ENCODE results near the gene ATCAY. TPM values are rescaled to one million over a fixed set of nuclear protein-coding genes. Genes with fewer than 3 reads are reported as not detected.

Gene ATCAY
- total RNA-seq, 3 donors from 2014 or later (not counting 1 experiment from before 2014, with no cell fraction given): not detected

DNA sequence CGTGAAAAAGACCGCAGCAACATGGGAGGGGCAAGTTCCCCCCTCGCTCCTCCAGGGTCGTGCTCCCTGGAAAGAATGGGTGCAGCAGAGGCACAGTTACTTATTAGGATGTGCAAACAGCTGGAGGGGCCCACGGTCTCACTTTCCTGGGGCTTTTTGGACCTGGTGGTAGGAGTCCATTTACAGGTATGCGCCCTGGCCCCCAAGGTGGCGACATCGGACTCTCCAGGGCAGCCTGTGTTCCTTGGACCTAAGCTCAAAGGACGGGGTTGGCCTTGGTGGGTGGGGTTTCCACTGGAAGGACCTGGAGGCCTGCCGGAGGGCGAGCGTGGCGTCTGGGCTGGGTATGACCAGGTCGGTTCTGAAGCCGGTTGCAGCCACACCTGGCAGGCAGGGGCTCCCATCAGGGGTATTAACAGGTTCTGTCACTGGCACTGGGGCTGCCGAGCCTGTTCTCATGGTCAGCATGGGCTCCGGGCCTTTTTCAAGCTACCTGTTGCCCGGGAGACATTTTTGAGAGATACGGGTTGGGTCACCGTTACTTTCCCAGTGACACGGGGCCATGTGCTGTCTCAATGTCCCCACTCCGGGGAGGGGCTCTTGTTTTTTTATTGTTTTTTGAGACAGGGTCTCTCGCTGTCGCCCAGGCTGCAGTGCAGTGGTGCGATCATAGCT is 17.5 kb upstream of the ATCAY start:
- H3K36me3 ChIP-seq (ENCODE audit: control insufficient read depth, insufficient read depth, low read length): no peaks in the 10 kb centered on the region
- Mint-ChIP-seq H3K27me3 (ENCODE audit: low read depth in 2 of 2) (peaks cover 17 to 19% of the 10 kb centered on the region in 2 donors), H3K4me3 (no peak overlapping the region), H3K9me3 (no peaks in the 10 kb centered on the region), H3K4me1 (peaks cover 0 to 4% of the 10 kb centered on the region in 2 donors), H3K27ac (no peak overlapping the region), H3K36me3 (no peaks in the 10 kb centered on the region)
- H3K27me3 ChIP-seq (ENCODE audit: control insufficient read depth, insufficient read depth, low read length): peaks cover 3% of the 10 kb centered on the region
- no peaks in the 10 kb centered on the region for H3K4me1 ChIP-seq (ENCODE audit: control insufficient read depth, insufficient read depth, low read length)
- TF ChIP-seq, protein P1, sequence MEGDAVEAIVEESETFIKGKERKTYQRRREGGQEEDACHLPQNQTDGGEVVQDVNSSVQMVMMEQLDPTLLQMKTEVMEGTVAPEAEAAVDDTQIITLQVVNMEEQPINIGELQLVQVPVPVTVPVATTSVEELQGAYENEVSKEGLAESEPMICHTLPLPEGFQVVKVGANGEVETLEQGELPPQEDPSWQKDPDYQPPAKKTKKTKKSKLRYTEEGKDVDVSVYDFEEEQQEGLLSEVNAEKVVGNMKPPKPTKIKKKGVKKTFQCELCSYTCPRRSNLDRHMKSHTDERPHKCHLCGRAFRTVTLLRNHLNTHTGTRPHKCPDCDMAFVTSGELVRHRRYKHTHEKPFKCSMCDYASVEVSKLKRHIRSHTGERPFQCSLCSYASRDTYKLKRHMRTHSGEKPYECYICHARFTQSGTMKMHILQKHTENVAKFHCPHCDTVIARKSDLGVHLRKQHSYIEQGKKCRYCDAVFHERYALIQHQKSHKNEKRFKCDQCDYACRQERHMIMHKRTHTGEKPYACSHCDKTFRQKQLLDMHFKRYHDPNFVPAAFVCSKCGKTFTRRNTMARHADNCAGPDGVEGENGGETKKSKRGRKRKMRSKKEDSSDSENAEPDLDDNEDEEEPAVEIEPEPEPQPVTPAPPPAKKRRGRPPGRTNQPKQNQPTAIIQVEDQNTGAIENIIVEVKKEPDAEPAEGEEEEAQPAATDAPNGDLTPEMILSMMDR (IDR thresholded peaks at IDR 0.05): no peak
- intact Hi-C loops (cut with micrococcal nuclease): no loop called here
- no peak overlapping the region for H3K27ac ChIP-seq (ENCODE audit: low read length)
- 88% methylated on average over 25 of the region's 25 CpGs for WGBS (ENCODE audit: insufficient coverage)
- DNase-seq: no peak
- no peak for ATAC-seq
- H3K9me3 ChIP-seq (ENCODE audit: control insufficient read depth, insufficient read depth, low read length): no peaks in the 10 kb centered on the region
- no peak overlapping the region for H3K4me3 ChIP-seq (ENCODE audit: low read length)

DNA sequence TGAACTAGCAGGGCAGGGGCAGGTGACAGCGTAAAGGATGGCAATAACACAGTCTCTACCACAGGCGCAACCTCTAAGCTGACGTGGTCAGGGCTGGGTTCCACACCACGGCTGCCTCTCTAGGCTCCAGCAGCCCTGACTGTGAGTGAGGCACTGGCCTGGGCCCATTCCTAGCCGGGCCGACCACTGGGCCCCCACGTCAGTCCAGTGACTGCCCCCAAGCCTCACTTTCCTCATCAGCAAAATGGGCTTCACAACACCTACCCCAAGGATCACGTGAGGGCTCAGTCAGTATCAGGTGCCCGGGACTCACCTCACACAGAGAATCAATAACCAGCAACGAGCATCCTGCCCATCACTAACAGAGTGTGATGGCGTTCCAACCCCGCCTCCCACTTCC is 16.8 kb upstream of the ATCAY start:
- DNase-seq: no peak
- Mint-ChIP-seq H3K27ac (no peak overlapping the region), H3K9me3 (no peaks in the 10 kb centered on the region), H3K4me1 (peaks cover 0 to 7% of the 10 kb centered on the region in 2 donors), H3K4me3 (no peak overlapping the region), H3K36me3 (no peaks in the 10 kb centered on the region), H3K27me3 (ENCODE audit: low read depth in 2 of 2) (peaks cover 20 to 21% of the 10 kb centered on the region in 2 donors)
- no peak for ATAC-seq
- Histone ChIP-seq H3K9me3 (ENCODE audit: control insufficient read depth, insufficient read depth, low read length) (no peaks in the 10 kb centered on the region), H3K27me3 (ENCODE audit: control insufficient read depth, insufficient read depth, low read length) (peaks cover 6% of the 10 kb centered on the region), H3K4me3 (ENCODE audit: low read length) (no peak overlapping the region), H3K36me3 (ENCODE audit: control insufficient read depth, insufficient read depth, low read length) (no peaks in the 10 kb centered on the region), H3K4me1 (ENCODE audit: control insufficient read depth, insufficient read depth, low read length) (no peaks in the 10 kb centered on the region), H3K27ac (ENCODE audit: low read length) (no peak overlapping the region)
- TF ChIP-seq, protein P1 (IDR thresholded peaks at IDR 0.05): no peak
- WGBS (ENCODE audit: insufficient coverage): 69% methylated on average over 12 of the region's 12 CpGs
- intact Hi-C loops (cut with micrococcal nuclease): no loop called here

DNA sequence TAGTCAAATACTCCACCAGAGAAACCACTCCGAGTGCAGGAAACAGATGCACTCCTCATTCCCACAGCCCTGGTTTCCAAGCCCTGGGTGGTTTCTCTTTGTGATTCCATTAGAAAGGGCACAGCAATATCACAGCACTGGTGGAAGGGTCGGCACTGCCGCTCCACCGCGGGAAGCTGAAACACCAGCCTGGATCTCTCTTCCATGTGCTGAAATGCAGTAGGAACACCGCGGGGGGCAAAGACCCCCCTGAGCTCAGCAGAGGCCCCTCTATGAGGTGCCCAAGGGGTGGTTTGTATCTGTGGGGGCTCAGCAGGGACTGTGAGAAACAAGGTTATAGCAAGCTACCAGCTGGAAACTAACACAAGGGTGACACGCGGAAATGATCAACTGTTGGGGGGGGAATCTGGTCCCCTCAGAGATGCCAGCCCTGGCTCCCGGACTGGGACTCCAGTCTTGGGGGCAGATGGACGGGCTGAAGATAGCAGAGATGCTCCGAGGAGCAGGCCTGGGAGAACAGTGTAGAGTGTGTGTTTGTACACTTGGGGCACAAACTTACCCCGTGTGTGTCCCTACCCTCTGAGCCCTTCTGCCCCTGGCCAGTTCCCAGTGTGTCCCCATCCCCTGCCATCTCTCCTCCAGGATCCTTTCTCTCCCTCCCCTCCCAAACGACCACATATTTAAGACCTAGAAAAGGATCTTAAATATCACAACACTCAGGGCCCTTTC is 13.4 kb upstream of the ATCAY start:
- peaks cover 28 to 34% of the 10 kb centered on the region in 2 donors for H3K27me3 Mint-ChIP-seq (ENCODE audit: low read depth in 2 of 2)
- peaks cover 6% of the 10 kb centered on the region for H3K4me1 ChIP-seq (ENCODE audit: control insufficient read depth, insufficient read depth, low read length)
- H3K4me3 Mint-ChIP-seq: no peak overlapping the region
- peaks cover 16% of the 10 kb centered on the region for H3K27me3 ChIP-seq (ENCODE audit: control insufficient read depth, insufficient read depth, low read length)
- DNase-seq (no peak), ATAC-seq (no peak)
- no peak overlapping the region for H3K27ac Mint-ChIP-seq
- intact Hi-C loops (cut with micrococcal nuclease): no loop called here
- H3K27ac ChIP-seq (ENCODE audit: low read length): no peak overlapping the region
- no peak overlapping the region for H3K4me3 ChIP-seq (ENCODE audit: low read length)
- peaks cover 0 to 16% of the 10 kb centered on the region in 2 donors for H3K4me1 Mint-ChIP-seq
- no peaks in the 10 kb centered on the region for H3K36me3 Mint-ChIP-seq
- 61% methylated on average over 13 of the region's 14 CpGs for WGBS (ENCODE audit: insufficient coverage)
- TF ChIP-seq, protein P1 (IDR thresholded peaks at IDR 0.05): no peak
- H3K36me3 ChIP-seq (ENCODE audit: control insufficient read depth, insufficient read depth, low read length): no peaks in the 10 kb centered on the region
- peaks cover 0 to 3% of the 10 kb centered on the region in 2 donors for H3K9me3 Mint-ChIP-seq
- peaks cover 7% of the 10 kb centered on the region for H3K9me3 ChIP-seq (ENCODE audit: control insufficient read depth, insufficient read depth, low read length)
